ENCODE measurements around the gene GARIN5A. TPM values are rescaled to one million over a fixed set of nuclear protein-coding genes. Genes with fewer than 3 reads are reported as not detected.

GARIN5A gene
- total and polyA plus RNA-seq, 10 donors: 0.42 to 1.4 (median 0.54) TPM; not detected in 6

DNA sequence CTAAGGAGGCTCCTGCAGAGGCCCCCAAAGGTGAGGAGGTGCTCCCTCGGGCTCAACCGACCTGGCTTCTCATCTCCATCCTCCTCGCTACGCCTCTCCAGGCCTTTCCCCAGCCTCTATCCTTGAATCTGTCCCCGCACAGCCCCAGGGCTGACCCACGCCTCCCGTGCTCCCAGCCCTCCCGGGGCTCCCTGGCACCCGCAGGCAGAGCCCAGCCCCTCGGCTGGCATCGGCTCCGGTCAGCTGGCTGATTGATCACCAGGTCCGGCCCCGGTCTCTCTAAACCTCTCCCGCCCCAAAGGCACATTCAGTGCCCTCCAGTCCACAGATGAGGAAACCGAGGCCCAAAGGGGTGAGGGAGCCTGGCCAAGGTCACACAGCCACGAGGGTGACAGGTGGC is 41.4 kb downstream of the GARIN5A start:
- no peaks in the 10 kb centered on the region for H3K36me3 ChIP-seq
- H3K4me1 ChIP-seq: peaks cover 8 to 49% (median 34%) of the 10 kb centered on the region in 6 donors
- no peak overlapping the region for H3K27ac ChIP-seq
- peaks cover 0 to 28% (median 9%) of the 10 kb centered on the region in 7 donors for H3K27me3 ChIP-seq (replicated peaks in 1 of 7)
- no peaks in the 10 kb centered on the region for H3K9me3 ChIP-seq
- TF ChIP-seq POLR2AphosphoS5 (IDR thresholded peaks at IDR 0.05): no peak
- TF ChIP-seq POLR2A (IDR thresholded peaks at IDR 0.05): no peak
- TF ChIP-seq, protein P1, sequence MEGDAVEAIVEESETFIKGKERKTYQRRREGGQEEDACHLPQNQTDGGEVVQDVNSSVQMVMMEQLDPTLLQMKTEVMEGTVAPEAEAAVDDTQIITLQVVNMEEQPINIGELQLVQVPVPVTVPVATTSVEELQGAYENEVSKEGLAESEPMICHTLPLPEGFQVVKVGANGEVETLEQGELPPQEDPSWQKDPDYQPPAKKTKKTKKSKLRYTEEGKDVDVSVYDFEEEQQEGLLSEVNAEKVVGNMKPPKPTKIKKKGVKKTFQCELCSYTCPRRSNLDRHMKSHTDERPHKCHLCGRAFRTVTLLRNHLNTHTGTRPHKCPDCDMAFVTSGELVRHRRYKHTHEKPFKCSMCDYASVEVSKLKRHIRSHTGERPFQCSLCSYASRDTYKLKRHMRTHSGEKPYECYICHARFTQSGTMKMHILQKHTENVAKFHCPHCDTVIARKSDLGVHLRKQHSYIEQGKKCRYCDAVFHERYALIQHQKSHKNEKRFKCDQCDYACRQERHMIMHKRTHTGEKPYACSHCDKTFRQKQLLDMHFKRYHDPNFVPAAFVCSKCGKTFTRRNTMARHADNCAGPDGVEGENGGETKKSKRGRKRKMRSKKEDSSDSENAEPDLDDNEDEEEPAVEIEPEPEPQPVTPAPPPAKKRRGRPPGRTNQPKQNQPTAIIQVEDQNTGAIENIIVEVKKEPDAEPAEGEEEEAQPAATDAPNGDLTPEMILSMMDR (IDR thresholded peaks at IDR 0.05 in 8 of 11, conservative IDR thresholded peaks at IDR 0.05 in 3 of 11): no peak
- intact Hi-C loops (cut with DNase I; ENCODE audit: low total_unique reads): no loop called here
- no peak overlapping the region for H3K4me3 ChIP-seq
- no peak for DNase-seq
- 80 to 89% (median 84%) methylated on average over 16 to 17 of the region's 17 CpGs for WGBS, 5 donors

DNA sequence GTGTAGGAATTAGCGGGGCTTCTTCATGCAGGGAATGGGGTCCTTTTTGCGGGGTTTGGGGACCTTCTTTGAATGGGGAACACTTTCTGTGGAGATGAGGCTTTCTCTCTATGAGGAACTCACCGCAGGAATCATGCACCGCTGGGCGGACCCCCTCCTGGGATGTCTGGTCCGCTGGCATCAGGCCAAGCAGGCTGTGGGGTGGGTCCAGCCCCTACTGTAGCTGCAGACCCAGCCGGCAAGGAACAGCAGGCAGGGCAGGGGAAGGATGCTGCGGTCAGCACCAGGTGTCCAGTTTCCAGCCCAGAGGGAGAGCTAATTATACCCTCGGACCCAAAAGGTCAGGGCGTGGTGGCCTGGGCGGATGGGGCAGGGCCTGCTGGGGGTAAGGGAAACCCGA is 42.1 kb downstream of the GARIN5A start:
- Histone ChIP-seq H3K27me3 (replicated peaks in 1 of 7) (peaks cover 0 to 30% (median 9%) of the 10 kb centered on the region in 7 donors), H3K36me3 (no peaks in the 10 kb centered on the region), H3K4me3 (no peak overlapping the region), H3K9me3 (no peaks in the 10 kb centered on the region), H3K27ac (peak overlapping the region in 1 of 8 donors; percentile 45), H3K4me1 (peaks cover 8 to 55% (median 37%) of the 10 kb centered on the region in 6 donors)
- TF ChIP-seq POLR2AphosphoS5 (IDR thresholded peaks at IDR 0.05) (peak; percentile 66 to 79 (median 72)), POLR2A (IDR thresholded peaks at IDR 0.05) (no peak)
- 32 to 65% (median 54%) methylated on average over 11 to 12 of the region's 12 CpGs for WGBS, 5 donors
- DNase-seq: peak; percentile 91
- intact Hi-C loops (cut with DNase I; ENCODE audit: low total_unique reads): no loop called here

DNA sequence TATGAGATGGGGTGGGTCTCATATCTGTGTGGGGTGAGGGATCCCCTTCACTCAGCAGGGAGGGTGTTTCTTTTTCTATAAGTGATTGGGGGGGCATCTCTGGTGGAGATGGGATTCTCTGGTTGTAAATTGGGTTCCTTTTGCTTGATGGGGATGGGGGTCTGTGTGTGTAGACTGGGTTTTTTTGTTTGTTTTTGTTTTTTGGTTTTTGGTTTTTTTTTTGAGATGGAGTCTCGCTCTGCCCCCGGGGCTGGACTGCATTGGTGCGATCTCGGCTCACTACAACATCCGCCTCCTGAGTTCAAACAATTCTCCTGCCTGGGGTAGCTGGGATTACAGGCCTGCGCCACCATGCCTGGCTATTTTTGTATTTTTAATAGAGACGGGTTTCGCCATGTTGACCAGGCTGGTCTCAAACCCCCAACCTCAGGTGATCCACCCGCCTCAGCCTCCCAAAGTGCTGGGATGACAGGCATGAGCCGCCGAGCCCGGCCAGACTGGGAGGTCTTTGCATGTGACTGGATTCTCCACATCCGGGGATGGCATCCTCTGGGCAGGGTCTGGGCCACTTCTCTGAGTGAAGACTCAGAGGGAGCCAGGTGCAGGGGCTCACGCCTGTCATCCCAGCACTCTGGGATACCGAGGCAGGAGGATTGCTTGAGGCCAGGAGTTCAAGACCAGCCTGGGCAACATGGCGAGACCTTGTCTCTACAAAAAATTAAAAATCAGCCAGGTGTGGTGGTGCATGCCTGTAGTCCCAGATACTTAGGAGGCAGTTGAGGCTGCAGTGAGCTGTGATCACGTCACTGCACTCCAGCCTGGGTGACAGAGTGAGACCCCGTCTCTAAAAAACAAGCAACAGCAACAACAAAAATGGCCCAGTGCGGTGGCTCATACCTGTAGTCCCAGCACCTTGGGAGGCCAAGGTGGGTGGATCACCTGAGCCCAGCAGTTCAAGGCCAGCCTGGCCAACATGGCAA is 43.2 kb downstream of the GARIN5A start:
- Histone ChIP-seq H3K4me3 (no peak overlapping the region), H3K27me3 (replicated peaks in 1 of 7) (peaks cover 0 to 30% (median 9%) of the 10 kb centered on the region in 7 donors), H3K36me3 (no peaks in the 10 kb centered on the region), H3K4me1 (peaks cover 8 to 66% (median 39%) of the 10 kb centered on the region in 6 donors), H3K9me3 (no peaks in the 10 kb centered on the region), H3K27ac (peak overlapping the region in 3 of 8 donors; percentile 21 to 94 (median 37))
- TF ChIP-seq POLR2A (IDR thresholded peaks at IDR 0.05) (no peak), POLR2AphosphoS5 (IDR thresholded peaks at IDR 0.05) (no peak)
- intact Hi-C loops (cut with DNase I; ENCODE audit: low total_unique reads): no loop called here
- no peak for DNase-seq
- WGBS, 5 donors: 75 to 85% (median 81%) methylated on average over 17 to 19 of the region's 19 CpGs

DNA sequence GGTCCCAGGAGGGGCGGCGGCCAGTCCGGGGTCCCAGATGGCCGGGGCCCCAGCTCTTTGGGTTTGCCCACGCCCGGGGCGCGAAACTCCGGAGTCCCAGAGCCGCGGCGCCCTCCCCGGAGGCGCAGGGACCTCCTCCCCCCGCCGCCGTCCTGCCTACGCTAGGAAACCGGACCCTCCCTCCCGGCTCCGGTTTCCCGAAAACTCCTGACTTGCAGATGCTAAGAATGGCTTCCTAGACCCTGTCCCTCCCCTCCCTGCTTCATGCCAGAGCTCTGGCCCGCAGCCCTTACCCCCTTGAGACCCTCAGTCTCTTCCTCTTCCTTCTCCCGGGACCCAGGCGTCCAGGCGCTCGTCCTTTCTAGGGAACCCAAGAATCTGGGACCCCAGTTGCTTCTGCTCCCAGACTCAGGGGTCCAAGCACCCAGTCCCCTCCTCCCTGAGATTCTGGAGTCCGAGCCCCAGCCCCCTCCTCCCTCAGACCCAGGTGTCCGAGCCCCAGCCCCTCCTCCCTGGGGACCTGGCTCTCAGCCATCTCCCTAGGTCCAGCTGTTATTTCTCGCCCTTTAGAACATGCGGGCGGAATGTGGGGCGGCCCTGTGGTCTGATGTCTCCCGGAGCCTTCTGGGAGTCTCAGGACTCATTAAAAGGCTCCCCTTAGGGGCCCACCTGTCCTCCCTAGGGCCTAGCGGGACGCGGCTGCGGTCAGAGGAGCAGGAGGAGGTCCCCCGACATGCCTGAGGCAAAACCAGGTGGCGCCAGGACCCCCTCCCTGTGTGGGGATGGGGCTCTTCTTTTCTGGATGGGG is 44.2 kb downstream of the GARIN5A start, which contains the start of gene MYBPC2:
MYBPC2 (plus strand) TSS at position 672 of the 808 bp plus-strand sequence; CDS start at position 734, 62 bp downstream.
- H3K27ac ChIP-seq: peak within 1 kb of the TSS; percentile 66 to 94 (median 85)

More for the DNA sequence above, 44.2 kb downstream of the GARIN5A start, which contains the start of gene MYBPC2:
- Histone ChIP-seq H3K4me3 (peak within 1 kb of the TSS; percentile 43 to 78 (median 62)), H3K27me3 (replicated peaks in 1 of 7) (peaks cover 0 to 41% (median 9%) of the 10 kb centered on the region in 7 donors), H3K9me3 (no peaks in the 10 kb centered on the region), H3K36me3 (no peaks in the 10 kb centered on the region), H3K4me1 (peaks cover 8 to 76% (median 49%) of the 10 kb centered on the region in 6 donors)
- 1 to 11% (median 4%) methylated on average over 17 to 40 of the region's 40 CpGs for WGBS, 5 donors
- no peak for TF ChIP-seq POLR2A (IDR thresholded peaks at IDR 0.05)
- no peak for TF ChIP-seq POLR2AphosphoS5 (IDR thresholded peaks at IDR 0.05)
- TF ChIP-seq, protein P1 (IDR thresholded peaks at IDR 0.05 in 8 of 11, conservative IDR thresholded peaks at IDR 0.05 in 3 of 11): no peak
- DNase-seq: no peak
- intact Hi-C loops (cut with DNase I; ENCODE audit: low total_unique reads): no loop called here
